SJSA1 (cell line): ENCODE measurements around the gene SKI. TPM values are rescaled to one million over a fixed set of nuclear protein-coding genes. Genes with fewer than 3 reads are reported as not detected.
"Not testable (repeated sequence)": the region's sequence is repeated elsewhere in the genome, so short reads cannot be mapped to it uniquely, and the experiment has no call there.

Experiments
- DNase-seq, 2 experiments: peaks; one replicate each; pipeline ENCODE4 v3.0.0-alpha.2; 2015 to 2020; ENCODE audit warnings: low spot score in 2 of 2, low read depth in 1 of 2
- H3K27ac ChIP-seq: fragments of 250-450 bp; sonication (Bioruptor Pico); 2 replicates; pipeline ENCODE4 v1.5.1; 2020; ENCODE audit warnings: mild to moderate bottlenecking, moderate library complexity
- H3K27me3 ChIP-seq: fragments of 250-450 bp; sonication (Bioruptor Pico); replicated peaks from 2 replicates; pipeline ENCODE4 v1.5.1; 2020; ENCODE audit warnings: mild to moderate bottlenecking, moderate library complexity
- H3K36me3 ChIP-seq: fragments of 250-450 bp; sonication (Bioruptor Pico); 2 replicates; pipeline ENCODE4 v1.5.1; 2020; ENCODE audit warnings: mild to moderate bottlenecking
- H3K4me1 ChIP-seq: fragments of 250-450 bp; sonication (Bioruptor Pico); replicated peaks from 2 replicates; pipeline ENCODE4 v1.6.1; 2021; ENCODE audit warnings: mild to moderate bottlenecking
- H3K4me3 ChIP-seq: fragments of 250-450 bp; sonication (Bioruptor Pico); 2 replicates; pipeline ENCODE4 v1.5.1; 2020; ENCODE audit warnings: mild to moderate bottlenecking
- H3K9me3 ChIP-seq: fragments of 250-450 bp; sonication (Bioruptor Pico); replicated peaks from 2 replicates; pipeline ENCODE4 v1.5.1; 2020; ENCODE audit warnings: mild to moderate bottlenecking
- total RNA-seq: library from RNA; depleted of rRNA; stranded (reverse); fragments of >200 nt; shearing (Covaris generic); gene quantifications from 2 replicates; pipeline ENCODE4 v1.2.3, GENCODE V29; 2014

SKI gene
- total RNA-seq, 1 experiment from 2014 or later, result 9.6 TPM

GRCh38 chr1:2288311-2288710, 60.2 kb downstream of the SKI start:
- Histone ChIP-seq H3K27me3 (no peaks in the 10 kb centered on the region), H3K4me1 (peaks cover 32% of the 10 kb centered on the region), H3K4me3 (no peak overlapping the region), H3K9me3 (no peaks in the 10 kb centered on the region), H3K27ac (no peak overlapping the region), H3K36me3 (no peaks in the 10 kb centered on the region)
- no peak for DNase-seq

DNA sequence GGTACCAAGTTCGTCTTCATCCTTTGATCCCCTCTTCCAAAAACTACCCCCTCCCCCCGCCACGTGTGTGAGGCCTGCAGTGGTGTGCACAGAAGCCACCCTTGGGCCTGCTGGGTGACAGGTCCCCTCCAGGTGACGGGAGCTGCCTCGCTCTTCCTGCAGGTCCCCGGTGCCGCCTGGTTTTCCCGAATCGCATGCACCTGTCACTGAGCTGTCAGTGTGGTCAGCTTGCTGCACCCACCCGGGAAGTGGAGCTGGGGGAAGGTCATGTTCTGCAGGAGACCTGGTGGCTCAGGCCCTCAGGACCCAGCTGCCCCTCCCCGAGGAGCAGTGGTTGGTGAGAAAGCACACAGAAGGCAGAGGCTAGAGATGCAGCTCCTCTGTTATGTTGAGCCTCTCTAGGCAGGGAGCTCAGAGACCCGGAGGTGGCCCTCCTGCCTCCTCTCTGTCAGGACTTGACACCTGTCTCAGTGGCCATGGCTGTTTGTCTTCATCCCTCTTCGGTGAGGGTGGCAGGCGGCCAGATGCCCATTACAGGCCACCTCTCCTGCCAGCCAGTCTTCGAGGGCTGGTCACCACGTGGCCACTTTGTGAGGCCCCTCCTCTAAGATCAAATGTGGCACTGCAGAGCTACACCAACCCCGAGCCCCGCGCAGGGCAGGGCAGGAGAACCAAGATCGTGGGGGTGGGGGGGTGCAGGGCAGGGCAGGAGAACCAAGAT, 60.9 kb downstream of the SKI start:
- no peak overlapping the region for H3K4me3 ChIP-seq
- H3K9me3 ChIP-seq, result no peaks in the 10 kb centered on the region
- no peaks in the 10 kb centered on the region for H3K36me3 ChIP-seq
- H3K4me1 ChIP-seq, result peaks cover 32% of the 10 kb centered on the region
- no peak for DNase-seq
- no peak overlapping the region for H3K27ac ChIP-seq
- no peaks in the 10 kb centered on the region for H3K27me3 ChIP-seq

DNA sequence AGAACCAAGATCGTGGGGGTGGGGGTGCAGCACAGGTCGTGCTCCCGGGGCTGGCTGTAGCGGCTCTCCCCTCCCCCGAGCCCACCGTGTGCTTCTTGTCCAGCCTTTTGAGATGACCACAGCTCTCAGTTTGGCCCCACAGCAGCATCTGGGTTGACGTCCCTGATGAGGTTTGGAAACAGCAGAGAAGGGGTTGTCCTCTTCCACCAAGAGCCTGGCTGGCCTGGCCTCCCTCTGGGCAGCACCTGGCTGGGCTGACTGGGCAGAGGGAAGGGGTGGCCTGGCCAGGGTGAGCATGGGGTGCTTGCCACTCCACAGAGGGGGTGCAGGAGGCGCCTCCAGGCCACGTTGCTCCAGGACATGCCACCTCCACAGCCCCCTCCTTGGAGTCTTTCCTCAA, 61.5 kb downstream of the SKI start:
- peak in 1 of 2 experiments; percentile 22 for DNase-seq
- Histone ChIP-seq H3K4me1 (peaks cover 32% of the 10 kb centered on the region), H3K36me3 (no peaks in the 10 kb centered on the region), H3K4me3 (no peak overlapping the region), H3K27me3 (no peaks in the 10 kb centered on the region), H3K9me3 (no peaks in the 10 kb centered on the region), H3K27ac (peak overlapping the region; percentile 94)

GRCh38 chr1:2290171-2290578, 62.1 kb downstream of the SKI start:
- no peaks in the 10 kb centered on the region for H3K27me3 ChIP-seq
- H3K36me3 ChIP-seq, result no peaks in the 10 kb centered on the region
- H3K9me3 ChIP-seq, result no peaks in the 10 kb centered on the region
- H3K27ac ChIP-seq, result peak overlapping the region; percentile 94
- no peak overlapping the region for H3K4me3 ChIP-seq
- DNase-seq, result no peak
- peaks cover 32% of the 10 kb centered on the region for H3K4me1 ChIP-seq

DNA sequence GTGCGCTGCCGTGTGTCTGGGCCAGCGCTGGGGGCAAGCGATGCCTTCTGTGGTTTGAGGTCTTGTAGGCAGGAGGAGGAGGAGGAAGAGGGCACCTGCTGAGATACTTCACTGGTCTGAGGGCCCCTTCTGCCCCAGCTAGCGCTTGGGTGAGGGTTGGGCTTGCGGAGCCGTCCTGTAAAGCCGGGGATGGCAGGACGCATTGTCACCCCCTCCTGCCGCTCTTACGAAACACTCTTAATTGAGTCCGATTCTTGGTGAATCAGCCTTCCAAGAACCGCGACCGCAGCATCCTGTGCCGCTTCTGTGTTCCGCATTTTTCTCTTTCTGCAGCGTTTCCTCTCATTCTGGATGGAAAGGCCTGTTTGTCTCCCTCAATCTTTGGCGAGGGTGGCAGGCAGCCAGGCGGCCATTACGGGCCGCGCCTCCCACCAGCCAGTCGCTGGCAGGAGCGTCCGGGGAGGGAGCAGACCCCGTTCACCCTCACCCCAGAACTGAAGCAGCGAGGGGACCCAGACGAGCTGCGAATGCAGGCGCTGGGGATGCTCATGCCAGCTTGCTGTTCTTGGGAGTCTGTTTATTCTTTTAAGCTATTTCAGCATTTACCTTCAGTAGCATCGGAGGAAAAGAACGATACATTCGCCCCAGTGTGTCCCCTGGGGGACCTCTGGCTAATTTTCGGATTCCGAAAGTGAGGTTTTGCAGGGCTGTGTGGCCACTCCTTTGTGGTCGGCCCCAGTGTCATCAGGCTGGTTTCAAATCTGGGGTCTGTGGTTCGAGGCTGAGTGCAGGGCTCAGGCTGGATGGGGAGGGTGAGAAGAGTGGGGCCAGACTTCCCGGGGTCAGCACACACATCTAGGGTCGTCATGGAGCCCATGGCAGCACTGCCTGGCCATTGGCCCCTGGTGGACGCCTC, 62.7 kb downstream of the SKI start:
- Histone ChIP-seq H3K9me3 (no peaks in the 10 kb centered on the region), H3K4me1 (peaks cover 37% of the 10 kb centered on the region), H3K27ac (peak overlapping the region; percentile 94), H3K27me3 (no peaks in the 10 kb centered on the region), H3K4me3 (peak overlapping the region; percentile 27), H3K36me3 (no peaks in the 10 kb centered on the region)
- DNase-seq, result peak; percentile 95 to 96

GRCh38 chr1:2291577-2291976, 63.5 kb downstream of the SKI start:
- H3K36me3 ChIP-seq, result no peaks in the 10 kb centered on the region
- peaks cover 38% of the 10 kb centered on the region for H3K4me1 ChIP-seq
- peak overlapping the region; percentile 94 for H3K27ac ChIP-seq
- no peak overlapping the region for H3K4me3 ChIP-seq
- no peak for DNase-seq
- H3K9me3 ChIP-seq, result no peaks in the 10 kb centered on the region
- H3K27me3 ChIP-seq, result no peaks in the 10 kb centered on the region

DNA sequence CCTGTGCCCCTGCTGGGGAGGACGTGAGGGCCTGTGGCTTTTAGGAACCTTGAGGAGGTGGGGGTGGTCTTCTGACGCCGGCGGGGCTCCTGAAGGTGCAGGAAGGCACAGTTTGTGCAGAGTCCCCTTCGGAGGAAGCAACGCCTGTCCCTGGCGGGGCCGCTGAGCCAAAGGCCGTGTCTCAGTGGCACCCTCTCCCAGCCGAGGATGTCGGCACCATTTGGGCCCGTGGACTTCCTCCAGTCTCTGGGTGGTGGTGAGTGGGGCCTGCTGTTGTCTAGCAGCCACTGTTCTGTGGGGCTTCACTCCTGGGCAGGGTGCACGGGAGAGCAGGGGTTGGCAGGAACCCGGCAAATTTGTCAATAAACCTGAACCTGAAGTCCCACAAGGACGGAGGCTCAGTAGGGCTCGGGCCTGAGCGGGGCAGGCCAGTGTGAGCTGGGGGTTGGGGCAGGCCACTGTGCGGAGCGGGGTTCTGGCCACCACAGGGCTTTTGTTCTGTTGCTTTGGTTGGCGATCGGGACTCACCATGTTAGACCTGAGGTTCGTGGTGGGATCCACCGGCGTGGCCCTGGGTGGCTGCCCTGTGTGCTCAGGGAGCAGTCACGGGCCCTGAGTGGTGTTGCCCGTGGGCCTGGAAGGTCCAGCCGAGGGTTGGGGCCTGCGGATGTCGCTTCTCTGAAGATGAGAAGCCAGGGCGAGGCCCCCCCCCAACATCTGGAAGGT, 64.8 kb downstream of the SKI start:
- Histone ChIP-seq H3K36me3 (no peaks in the 10 kb centered on the region), H3K4me3 (no peak overlapping the region), H3K4me1 (peaks cover 38% of the 10 kb centered on the region), H3K9me3 (no peaks in the 10 kb centered on the region), H3K27ac (no peak overlapping the region), H3K27me3 (no peaks in the 10 kb centered on the region)
- DNase-seq, result no peak

- H3K36me3 ChIP-seq, result no peaks in the 10 kb centered on the region
- no peak overlapping the region for H3K27ac ChIP-seq
- no peaks in the 10 kb centered on the region for H3K27me3 ChIP-seq
- H3K4me3 ChIP-seq, result no peak overlapping the region
- H3K9me3 ChIP-seq, result no peaks in the 10 kb centered on the region
- peaks cover 38% of the 10 kb centered on the region for H3K4me1 ChIP-seq
- DNase-seq, result no peak
These were observed 66.1 kb downstream of the SKI start for GRCh38 chr1:2294033-2294724.

DNA sequence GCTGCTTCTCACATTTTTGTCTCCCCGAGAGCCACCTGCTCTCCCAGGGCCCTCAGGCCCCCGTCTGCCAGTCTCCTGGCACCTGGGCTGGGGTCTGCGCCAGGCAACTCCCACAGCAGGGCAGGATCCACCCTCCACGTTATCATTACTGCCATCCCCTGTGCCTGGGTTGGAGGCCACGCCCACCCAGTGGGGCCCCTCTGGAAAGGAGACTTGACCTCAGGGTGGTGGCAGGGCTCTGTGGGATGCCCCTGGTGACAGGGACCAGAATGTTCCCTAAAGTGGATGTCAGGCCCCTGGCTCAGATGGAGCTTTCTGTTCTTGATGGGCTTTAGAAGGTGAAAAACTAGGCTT, 66.6 kb downstream of the SKI start:
- H3K4me3 ChIP-seq, result no peak overlapping the region
- H3K4me1 ChIP-seq, result peaks cover 35% of the 10 kb centered on the region
- H3K27ac ChIP-seq, result no peak overlapping the region
- H3K36me3 ChIP-seq, result no peaks in the 10 kb centered on the region
- no peak for DNase-seq
- H3K27me3 ChIP-seq, result no peaks in the 10 kb centered on the region
- H3K9me3 ChIP-seq, result no peaks in the 10 kb centered on the region

GRCh38 chr1:2295526-2295925, 67.4 kb downstream of the SKI start:
- Histone ChIP-seq H3K36me3 (no peaks in the 10 kb centered on the region; the same call in 1 of the 2 replicates), H3K9me3 (no peaks in the 10 kb centered on the region), H3K4me1 (peaks cover 27% of the 10 kb centered on the region), H3K27me3 (no peaks in the 10 kb centered on the region), H3K27ac (no peak overlapping the region), H3K4me3 (no peak overlapping the region)
- no peak for DNase-seq

DNA sequence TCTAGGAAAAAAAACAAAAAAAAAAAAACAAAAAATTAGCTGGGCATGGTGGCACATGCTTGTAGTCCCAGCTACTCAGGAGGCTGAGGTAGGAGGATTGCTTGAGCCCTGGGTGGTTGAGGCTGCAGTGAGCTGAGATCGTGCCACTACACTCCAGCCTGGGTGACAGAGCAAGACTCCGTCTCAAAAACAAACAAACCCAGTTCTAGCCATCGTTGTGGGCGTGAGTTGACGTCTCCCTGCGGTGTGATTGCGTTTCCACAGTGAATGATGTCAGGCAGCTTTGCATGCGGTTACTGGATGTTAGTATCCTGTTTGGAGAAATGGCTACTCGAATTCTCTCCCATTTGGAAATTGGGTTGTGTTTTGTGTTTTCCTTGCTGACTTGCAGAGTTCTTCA, 68.1 kb downstream of the SKI start:
- not testable (repeated sequence) for H3K27ac ChIP-seq, H3K36me3 ChIP-seq, H3K27me3 ChIP-seq, H3K4me3 ChIP-seq, H3K9me3 ChIP-seq, DNase-seq
- peaks cover 21% of the 10 kb centered on the region for H3K4me1 ChIP-seq

DNA sequence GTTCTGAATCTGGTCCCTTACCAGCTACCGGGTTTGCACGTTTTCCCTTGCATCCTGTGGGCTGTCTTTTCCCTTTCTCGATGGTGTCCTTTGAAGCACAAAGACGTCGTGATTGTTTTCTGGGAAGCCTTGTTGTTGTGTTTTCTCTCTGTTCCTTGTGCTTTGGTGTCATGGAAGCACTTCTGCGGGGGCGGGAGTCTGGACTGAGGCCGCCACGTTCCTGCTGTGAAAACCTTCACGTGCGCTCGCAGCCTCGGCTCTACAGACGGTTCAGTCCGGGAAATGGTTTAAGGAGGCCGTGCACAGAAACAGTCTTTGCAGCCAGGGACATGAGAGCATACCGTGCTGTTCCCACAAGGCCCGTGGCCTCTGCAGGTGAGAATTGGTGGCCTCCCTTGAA, 68.5 kb downstream of the SKI start:
- no peaks in the 10 kb centered on the region for H3K27me3 ChIP-seq
- no peaks in the 10 kb centered on the region for H3K9me3 ChIP-seq
- no peaks in the 10 kb centered on the region; the same call in 1 of the 2 replicates for H3K36me3 ChIP-seq
- DNase-seq, result no peak
- H3K27ac ChIP-seq, result no peak overlapping the region
- H3K4me3 ChIP-seq, result no peak overlapping the region
- peaks cover 17% of the 10 kb centered on the region for H3K4me1 ChIP-seq

DNA sequence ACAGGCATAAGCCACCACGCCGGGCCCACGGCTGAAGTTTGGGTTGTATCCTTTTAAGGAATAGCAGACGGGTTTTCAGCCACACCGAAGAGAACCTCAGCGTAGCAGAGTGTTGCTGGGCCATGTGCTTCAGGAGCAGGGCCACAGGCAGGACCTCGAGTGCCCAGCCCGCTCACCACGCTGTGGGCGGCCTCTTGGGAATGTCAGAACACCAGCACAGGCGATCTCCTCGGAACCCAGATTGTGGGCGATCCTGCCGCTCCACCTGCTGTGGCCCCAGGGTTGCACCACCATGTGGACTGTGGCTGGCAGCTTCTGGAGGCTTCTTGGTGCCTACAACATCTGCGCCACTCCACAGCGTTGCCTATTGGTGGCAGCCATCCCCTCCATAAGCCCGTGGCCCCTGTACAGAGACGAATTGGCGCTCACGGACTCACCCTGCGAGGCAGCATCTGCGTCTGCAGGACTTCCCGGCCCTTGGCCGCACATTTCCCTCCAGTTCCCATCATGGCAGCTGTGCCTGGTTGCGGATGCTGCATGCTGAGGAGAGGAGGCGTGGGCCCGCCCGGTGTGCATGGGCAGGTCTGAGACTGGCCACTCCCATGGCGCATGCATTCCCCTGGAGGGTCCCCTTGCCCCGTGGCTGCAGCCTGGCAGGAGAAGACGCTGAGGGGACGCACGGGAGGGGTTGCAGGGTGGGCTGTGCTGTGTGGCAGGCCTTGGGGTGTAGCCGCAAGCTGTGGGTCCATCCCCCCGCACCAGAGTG, 69.3 kb downstream of the SKI start:
- H3K27ac ChIP-seq, result no peak overlapping the region
- peaks cover 2% of the 10 kb centered on the region for H3K36me3 ChIP-seq
- H3K4me3 ChIP-seq, result no peak overlapping the region
- H3K9me3 ChIP-seq, result no peaks in the 10 kb centered on the region
- H3K27me3 ChIP-seq, result no peaks in the 10 kb centered on the region
- peaks cover 9% of the 10 kb centered on the region for H3K4me1 ChIP-seq
- DNase-seq, result no peak
